ENCODE results near the gene RIN3.

Gene RIN3

DNA sequence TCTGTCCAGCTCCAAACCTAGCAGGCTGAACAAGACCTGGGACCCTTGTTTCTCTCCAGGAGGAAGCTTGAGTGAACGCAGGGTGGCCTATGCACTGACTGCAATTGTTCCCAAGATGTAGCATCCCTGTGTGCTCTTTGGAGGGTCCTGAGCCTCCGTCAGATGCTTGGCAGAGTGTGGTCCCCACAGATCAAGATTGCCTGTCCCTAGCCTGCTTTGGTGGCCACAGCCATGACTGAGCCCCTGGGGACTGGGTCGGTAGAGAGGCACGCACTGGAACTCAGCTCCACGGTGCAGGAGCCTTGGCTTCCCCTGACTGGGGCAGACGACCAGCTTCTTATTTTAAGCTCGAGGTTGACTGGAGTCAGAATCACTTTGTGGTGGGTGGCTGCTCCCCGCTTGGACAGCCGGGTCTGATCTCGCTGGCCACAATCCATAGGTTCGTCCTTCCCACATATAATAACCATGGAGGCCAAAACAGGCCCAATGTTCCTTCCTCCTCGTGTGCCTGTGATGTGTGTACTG is 137.1 kb downstream of the RIN3 start:
- no peak for DNase-seq (ENCODE audit: low spot score)

GRCh38 chr14:92651106-92651757 is 137.7 kb downstream of the RIN3 start:
- peak; percentile 90 for DNase-seq (ENCODE audit: low spot score)

GRCh38 chr14:92651758-92652406 is 138.3 kb downstream of the RIN3 start:
- peak; percentile 41 for DNase-seq (ENCODE audit: low spot score)

GRCh38 chr14:92652413-92653151 is 139.0 kb downstream of the RIN3 start:
- DNase-seq (ENCODE audit: low spot score) = no peak

GRCh38 chr14:92653162-92653651 is 139.6 kb downstream of the RIN3 start:
- DNase-seq (ENCODE audit: low spot score) = no peak

DNA sequence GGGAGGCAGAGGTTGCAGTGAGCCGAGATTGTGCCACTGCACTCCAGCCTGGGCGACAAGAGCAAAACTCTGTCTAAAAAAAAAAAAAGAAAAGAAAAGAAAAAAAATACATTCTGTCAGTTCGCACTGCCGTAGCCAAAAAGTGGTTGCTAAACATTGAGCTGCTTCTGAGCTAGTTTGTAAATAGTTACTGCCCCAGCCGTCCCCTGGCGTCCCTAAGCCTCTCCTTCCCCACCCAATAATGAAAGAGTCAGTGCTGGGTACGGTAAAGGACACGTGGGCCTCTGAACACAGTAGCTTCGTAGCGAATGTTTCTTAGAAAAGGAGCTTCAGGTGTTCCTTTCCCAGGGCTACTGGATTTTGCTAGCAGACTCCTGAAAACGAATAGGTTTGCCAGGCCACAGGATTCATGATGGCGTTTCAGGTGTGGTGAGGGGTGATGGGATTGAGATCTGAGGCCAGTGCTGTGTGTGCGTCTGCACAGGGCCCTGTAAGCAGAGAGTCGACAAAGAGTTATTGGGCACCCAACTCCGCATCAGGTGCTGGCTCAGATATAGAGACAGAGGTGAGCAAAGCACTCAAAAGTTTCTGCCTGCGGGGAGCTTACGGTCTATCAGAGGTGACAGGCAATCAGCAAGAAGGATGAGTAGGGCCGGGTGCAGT is 140.8 kb downstream of the RIN3 start:
- no peak for DNase-seq (ENCODE audit: low spot score)

- DNase-seq (ENCODE audit: low spot score) = no peak
Measured at GRCh38 chr14:92655419-92656201, 142.0 kb downstream of the RIN3 start.

- DNase-seq (ENCODE audit: low spot score) = no peak
Measured at GRCh38 chr14:92656306-92657081, 142.9 kb downstream of the RIN3 start.

GRCh38 chr14:92657457-92658142 is 144.0 kb downstream of the RIN3 start:
- DNase-seq (ENCODE audit: low spot score) = no peak

DNA sequence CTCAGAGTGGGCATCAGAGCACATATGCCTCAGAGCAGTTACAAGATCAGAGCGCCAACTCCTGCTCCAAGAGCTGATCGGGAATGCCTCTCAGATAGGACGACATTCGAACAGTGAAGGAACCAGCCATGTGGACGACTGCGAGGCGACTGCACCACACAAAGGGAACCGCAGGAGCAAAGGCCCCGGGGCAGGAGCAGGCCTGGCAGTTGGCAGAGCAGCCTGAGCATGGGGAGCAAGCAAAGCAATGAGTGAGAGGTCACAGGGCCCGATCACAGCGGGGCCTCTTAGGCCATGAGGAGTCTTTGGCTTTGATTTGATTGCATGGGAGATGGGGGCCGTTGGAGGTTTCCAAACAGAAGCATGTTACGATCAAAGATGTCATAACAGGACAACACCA is 144.6 kb downstream of the RIN3 start:
- no peak for DNase-seq (ENCODE audit: low spot score)

GRCh38 chr14:92658684-92659083 is 145.1 kb downstream of the RIN3 start:
- no peak for DNase-seq (ENCODE audit: low spot score)

GRCh38 chr14:92659765-92660561 is 146.4 kb downstream of the RIN3 start:
- DNase-seq (ENCODE audit: low spot score) = no peak

- no peak for DNase-seq (ENCODE audit: low spot score)
Measured at GRCh38 chr14:92660571-92660970, 147.0 kb downstream of the RIN3 start.

- no peak for DNase-seq (ENCODE audit: low spot score)
Measured at GRCh38 chr14:92663049-92663448, 149.5 kb downstream of the RIN3 start.

GRCh38 chr14:92665661-92666110 is 152.1 kb downstream of the RIN3 start:
- DNase-seq (ENCODE audit: low spot score) = no peak

GRCh38 chr14:92666251-92666650 is 152.7 kb downstream of the RIN3 start:
- DNase-seq (ENCODE audit: low spot score) = no peak

- no peak for DNase-seq (ENCODE audit: low spot score)
Measured at GRCh38 chr14:92668276-92668973, 154.8 kb downstream of the RIN3 start.

DNA sequence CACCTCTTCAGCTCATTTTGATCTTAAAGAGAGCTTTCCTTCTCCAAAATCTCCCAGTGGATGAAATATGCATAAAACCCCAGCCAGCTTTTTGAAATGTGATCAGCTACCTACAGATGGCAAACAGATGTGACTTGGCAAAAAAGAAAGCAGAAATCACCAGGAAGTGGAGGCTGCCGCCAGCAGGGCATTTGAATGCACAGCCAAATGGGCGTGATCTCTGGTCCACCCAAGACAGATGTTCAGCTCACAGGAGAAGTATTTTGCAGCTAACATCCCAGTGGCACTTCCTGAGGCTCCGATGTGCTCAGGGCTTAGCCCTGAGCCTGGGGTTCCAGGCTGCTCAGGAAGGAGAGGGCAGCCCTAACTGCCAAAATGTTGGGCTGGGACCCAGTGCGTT is 156.6 kb downstream of the RIN3 start:
- no peak for DNase-seq (ENCODE audit: low spot score)

All from CD4-positive, alpha-beta T cell treated with Interleukin-6 at 100 ng/mL for 8 hours (primary cell).